GM12801 (cell line): Measurements from ENCODE around the gene NUTM2D.
"Not testable (repeated sequence)": the region's sequence is repeated elsewhere in the genome, so short reads cannot be mapped to it uniquely, and the experiment has no call there.

Experiments
- CTCF ChIP-seq: IDR thresholded peaks from one replicate; pipeline ENCODE4 v1.5.1; 2011; ENCODE audit warnings: control low read depth; ENCODE audit not compliant: insufficient read length; ENCODE audit errors: extremely low read depth

The NUTM2D gene

GRCh38 chr10:87357444-87357843 is at the start of gene NUTM2D:
NUTM2D (plus strand) TSS chr10:87357744; CDS start chr10:87358266, 522 bp downstream.
- TF ChIP-seq CTCF: not testable (repeated sequence)
